ENCODE measurements around the gene PDLIM1.
"Not testable (repeated sequence)": the region's sequence is repeated elsewhere in the genome, so short reads cannot be mapped to it uniquely, and the experiment has no call there.

Gene PDLIM1

GRCh38 chr10:95244152-95244551 is 46.7 kb downstream of the PDLIM1 start:
- DNase-seq (ENCODE audit: low spot score): no peak
- no peak for TF ChIP-seq CTCF (IDR thresholded peaks at IDR 0.05; ENCODE audit: borderline replicate concordance, control extremely low read depth, extremely low read depth, insufficient read depth, missing control alignments)
- in situ Hi-C loops (cut with MboI; ENCODE audit: low sequenced_read_pairs, unreplicated experiment): no loop called here

- TF ChIP-seq CTCF (IDR thresholded peaks at IDR 0.05; ENCODE audit: borderline replicate concordance, control extremely low read depth, extremely low read depth, insufficient read depth, missing control alignments): no peak
- no peak for DNase-seq (ENCODE audit: low spot score)
- in situ Hi-C loops (cut with MboI; ENCODE audit: low sequenced_read_pairs, unreplicated experiment): no loop called here
Measured at GRCh38 chr10:95243318-95243617, 47.5 kb downstream of the PDLIM1 start.

- TF ChIP-seq CTCF (IDR thresholded peaks at IDR 0.05; ENCODE audit: borderline replicate concordance, control extremely low read depth, extremely low read depth, insufficient read depth, missing control alignments): peak; percentile 25
- DNase-seq (ENCODE audit: low spot score): no peak
- in situ Hi-C loops (cut with MboI; ENCODE audit: low sequenced_read_pairs, unreplicated experiment): no loop called here
Measured at GRCh38 chr10:95242581-95243317, 48.1 kb downstream of the PDLIM1 start.

- in situ Hi-C loops (cut with MboI; ENCODE audit: low sequenced_read_pairs, unreplicated experiment): no loop called here
- no peak for TF ChIP-seq CTCF (IDR thresholded peaks at IDR 0.05; ENCODE audit: borderline replicate concordance, control extremely low read depth, extremely low read depth, insufficient read depth, missing control alignments)
- DNase-seq (ENCODE audit: low spot score): no peak
Measured at GRCh38 chr10:95241533-95241932, 49.3 kb downstream of the PDLIM1 start.

GRCh38 chr10:95240811-95241210 is 50.0 kb downstream of the PDLIM1 start:
- no peak for TF ChIP-seq CTCF (IDR thresholded peaks at IDR 0.05; ENCODE audit: borderline replicate concordance, control extremely low read depth, extremely low read depth, insufficient read depth, missing control alignments)
- in situ Hi-C loops (cut with MboI; ENCODE audit: low sequenced_read_pairs, unreplicated experiment): no loop called here
- DNase-seq (ENCODE audit: low spot score): no peak

- DNase-seq (ENCODE audit: low spot score); in situ Hi-C loops (cut with MboI; ENCODE audit: low sequenced_read_pairs, unreplicated experiment): not testable (repeated sequence)
Measured at GRCh38 chr10:95240096-95240495, 50.7 kb downstream of the PDLIM1 start.

GRCh38 chr10:95237376-95238170 is 53.2 kb downstream of the PDLIM1 start:
- no peak for TF ChIP-seq CTCF (IDR thresholded peaks at IDR 0.05; ENCODE audit: borderline replicate concordance, control extremely low read depth, extremely low read depth, insufficient read depth, missing control alignments)
- no peak for DNase-seq (ENCODE audit: low spot score)
- in situ Hi-C loops (cut with MboI; ENCODE audit: low sequenced_read_pairs, unreplicated experiment): no loop called here
